Activated CD8-positive, alpha-beta memory T cell treated with anti-CD3 and anti-CD28 coated beads, Interleukin-2, amount 50 U/mL, for 24 hours (primary cell): ENCODE data around the gene SEZ6.

Source experiments
- DNase-seq: peaks from one replicate; pipeline ENCODE4 v3.0.0-alpha.2; 2020; ENCODE audit errors: extremely low read depth

Gene SEZ6, protein sequence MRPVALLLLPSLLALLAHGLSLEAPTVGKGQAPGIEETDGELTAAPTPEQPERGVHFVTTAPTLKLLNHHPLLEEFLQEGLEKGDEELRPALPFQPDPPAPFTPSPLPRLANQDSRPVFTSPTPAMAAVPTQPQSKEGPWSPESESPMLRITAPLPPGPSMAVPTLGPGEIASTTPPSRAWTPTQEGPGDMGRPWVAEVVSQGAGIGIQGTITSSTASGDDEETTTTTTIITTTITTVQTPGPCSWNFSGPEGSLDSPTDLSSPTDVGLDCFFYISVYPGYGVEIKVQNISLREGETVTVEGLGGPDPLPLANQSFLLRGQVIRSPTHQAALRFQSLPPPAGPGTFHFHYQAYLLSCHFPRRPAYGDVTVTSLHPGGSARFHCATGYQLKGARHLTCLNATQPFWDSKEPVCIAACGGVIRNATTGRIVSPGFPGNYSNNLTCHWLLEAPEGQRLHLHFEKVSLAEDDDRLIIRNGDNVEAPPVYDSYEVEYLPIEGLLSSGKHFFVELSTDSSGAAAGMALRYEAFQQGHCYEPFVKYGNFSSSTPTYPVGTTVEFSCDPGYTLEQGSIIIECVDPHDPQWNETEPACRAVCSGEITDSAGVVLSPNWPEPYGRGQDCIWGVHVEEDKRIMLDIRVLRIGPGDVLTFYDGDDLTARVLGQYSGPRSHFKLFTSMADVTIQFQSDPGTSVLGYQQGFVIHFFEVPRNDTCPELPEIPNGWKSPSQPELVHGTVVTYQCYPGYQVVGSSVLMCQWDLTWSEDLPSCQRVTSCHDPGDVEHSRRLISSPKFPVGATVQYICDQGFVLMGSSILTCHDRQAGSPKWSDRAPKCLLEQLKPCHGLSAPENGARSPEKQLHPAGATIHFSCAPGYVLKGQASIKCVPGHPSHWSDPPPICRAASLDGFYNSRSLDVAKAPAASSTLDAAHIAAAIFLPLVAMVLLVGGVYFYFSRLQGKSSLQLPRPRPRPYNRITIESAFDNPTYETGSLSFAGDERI

DNA sequence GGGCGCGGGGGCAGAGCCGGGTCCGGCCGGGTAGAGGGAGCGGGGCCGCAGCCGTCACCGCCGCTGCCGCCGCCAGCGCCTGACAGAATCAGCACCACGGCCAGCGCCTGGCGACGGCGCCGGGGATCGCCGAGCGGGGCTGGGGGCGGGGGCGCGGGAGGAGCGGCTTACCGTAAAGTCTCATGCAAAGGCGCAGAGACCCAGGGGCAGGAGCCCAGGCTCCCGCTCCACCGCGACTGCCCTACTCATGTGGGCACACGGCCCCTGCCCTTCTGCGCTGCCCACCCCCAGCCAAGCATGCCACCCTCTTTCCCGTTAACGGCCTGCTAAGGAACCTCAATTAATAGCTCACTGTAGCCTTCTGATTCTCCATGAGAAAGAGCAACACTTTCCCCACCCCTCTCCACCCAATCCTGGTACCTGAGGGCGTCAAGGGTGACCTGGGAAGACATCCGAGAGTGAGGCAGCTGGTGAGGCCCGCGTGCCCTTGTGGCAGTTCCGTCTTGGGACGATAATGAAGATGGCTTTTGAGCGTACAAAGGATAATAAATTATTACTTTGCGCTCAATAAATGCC, at the start of gene SEZ6:
Gene SEZ6 (minus strand): TSS at position 98 of the 576 bp plus-strand sequence. CDS start 164 bp downstream, outside the sequence.
- no peak for DNase-seq

DNA sequence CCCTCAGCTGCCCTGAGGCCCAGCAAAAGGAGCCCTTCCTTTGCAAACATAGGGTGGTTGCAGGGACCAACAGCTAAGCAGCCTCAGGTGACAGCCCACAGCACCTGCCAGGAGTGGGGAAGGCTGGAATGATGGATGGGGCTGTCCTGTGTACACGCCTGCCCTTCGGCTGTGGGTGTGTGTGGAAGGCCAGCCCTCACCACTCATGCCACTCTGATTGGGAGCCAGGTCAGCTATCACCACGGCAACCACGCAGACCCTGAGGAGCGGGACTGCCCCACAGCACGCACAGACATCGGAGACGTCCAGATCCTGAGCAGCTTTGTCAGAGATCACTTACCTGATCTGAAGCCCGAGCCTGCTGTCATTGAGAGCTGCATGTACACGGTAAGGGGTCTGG, 49.0 kb upstream of the SEZ6 start:
- no peak for DNase-seq

- no peak for DNase-seq
These were observed 45.9 kb upstream of the SEZ6 start for GRCh38 chr17:29051731-29052130.

GRCh38 chr17:29051194-29051593, 45.4 kb upstream of the SEZ6 start:
- DNase-seq, result no peak

DNA sequence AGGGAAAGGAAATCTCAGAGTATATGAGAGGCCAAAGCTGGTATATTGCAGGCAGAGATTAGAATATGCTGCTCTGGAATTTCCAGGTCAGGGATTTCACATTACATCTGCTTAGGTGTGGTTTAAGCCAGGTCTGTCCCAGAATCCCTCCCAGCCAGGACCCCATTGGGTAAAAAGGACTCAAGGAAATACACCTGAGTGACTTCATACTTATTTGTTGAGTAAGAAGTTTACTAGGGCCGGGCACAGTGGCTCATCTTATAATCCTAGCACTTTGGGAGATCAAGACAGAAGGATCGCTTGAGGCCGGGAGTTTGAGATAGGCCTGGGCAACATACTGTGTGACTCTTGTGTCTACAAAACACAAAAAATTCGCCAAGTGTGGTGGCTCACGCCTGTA, 44.3 kb upstream of the SEZ6 start:
- no peak for DNase-seq

- no peak for DNase-seq
These were observed 43.8 kb upstream of the SEZ6 start for GRCh38 chr17:29049541-29050145.

- DNase-seq, result no peak
These were observed 42.9 kb upstream of the SEZ6 start for GRCh38 chr17:29048440-29049368.

DNA sequence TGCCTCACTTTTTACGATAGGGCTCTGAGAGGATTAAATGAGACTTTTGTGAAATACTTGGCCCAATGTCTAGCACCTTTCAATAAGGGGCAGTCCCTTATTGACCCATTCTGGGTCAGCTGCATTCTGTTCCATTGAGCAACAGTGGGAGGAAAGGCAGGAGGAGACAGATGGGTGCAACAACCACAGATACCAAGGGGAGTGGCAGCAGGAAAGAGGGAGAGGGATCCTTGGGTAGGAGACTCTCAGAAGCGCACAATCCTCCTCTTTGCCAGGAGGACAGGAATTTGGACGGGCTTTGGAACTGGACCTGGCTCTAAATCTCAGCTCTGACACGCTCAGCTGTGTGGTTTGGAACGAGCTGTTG, 40.6 kb upstream of the SEZ6 start:
- no peak for DNase-seq

DNA sequence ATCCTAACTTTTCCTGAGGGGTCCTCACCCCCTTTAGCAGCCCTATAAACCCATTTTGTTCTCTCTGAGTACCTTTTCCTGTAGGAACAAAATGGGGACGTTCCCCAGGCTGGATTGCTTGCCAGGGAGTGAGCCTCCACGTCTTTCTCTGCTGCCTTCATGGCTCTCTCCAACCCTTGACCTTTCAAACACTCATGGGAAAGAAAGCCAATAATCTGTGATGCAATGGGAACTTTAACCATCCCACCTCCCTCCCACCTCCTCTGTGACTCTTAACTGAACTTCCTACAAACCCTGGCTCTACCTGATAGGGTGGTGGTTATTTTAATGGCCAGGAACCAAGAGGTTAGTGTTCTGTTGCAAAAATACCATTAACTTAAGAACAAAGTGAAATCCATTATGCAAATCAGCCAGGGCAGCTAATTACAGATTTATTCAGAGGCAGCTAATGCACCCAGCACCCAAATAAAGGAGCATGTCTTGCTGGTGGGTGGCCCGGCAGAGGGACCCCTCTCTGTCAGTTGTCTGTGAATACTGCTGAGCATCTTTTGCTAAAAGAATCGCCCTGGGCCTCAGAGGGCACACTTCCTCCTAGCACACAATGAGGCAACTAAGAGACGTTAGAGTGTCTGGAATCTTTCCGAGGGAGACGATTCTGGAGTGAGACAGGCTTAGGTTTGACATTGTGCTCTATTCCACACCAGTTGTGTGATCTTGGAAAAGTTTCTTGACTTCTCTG, 40.1 kb upstream of the SEZ6 start:
- no peak for DNase-seq

DNA sequence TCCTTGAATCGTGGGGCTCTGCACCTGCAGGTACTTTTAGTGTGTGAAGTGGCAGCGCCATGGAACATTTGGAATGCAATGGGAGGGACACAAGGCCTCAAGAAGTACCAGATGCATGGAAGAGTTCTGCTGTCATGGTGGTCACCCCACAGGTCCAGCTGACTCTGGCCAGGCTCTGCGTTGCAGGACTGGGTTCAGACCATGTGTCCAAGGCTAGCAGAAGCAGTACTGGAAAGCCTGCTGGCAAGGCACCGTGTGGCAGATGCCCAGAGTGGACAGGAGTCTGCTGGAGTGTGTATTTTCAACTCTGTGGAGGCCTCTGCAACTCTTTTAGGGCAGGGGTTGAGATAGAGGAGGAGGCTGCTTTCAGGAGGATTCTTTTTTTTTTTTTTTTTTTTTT, 39.2 kb upstream of the SEZ6 start:
- no peak for DNase-seq

GRCh38 chr17:29043539-29044145, 37.8 kb upstream of the SEZ6 start:
- no peak for DNase-seq

DNA sequence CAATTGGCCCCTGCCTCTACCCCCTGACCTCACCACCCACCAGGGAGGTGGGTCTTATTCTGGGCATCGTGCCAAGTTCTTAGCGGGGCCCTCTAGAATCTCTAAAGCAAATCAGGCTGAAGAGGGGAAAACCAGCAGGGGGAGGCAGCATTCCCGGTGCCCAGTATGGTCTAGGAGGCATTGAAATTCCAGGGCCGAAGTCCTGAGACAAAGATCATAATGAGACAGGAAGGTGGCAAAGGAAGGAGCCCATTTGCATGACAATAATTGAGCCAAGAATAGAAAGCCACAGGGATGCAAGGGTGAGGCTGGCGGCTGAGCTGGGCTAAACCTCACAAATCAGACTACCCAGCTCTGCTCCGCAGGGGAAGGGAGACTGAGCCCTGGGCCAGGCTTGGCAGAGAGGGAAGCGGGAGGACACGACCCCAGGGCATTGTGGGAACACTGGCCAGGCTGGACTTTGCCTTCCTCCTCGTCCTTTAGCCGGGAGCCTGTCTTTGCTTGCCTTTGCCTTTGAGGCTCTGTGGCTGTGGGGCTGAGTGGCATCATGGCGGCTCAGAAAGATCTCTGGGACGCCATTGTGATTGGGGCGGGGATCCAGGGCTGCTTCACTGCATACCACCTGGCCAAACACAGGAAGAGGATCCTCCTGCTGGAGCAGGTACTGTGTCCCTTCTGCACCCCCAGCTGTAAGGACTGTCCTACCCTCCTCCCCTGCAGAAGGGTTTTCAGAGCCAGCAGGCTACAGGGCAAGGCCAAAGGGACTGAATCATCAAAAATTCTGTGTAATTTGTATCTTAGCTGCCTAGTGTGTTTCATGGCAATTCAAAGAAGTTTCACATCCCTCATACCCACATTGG, 37.1 kb upstream of the SEZ6 start, which contains the start of gene PIPOX:
Gene PIPOX (plus strand): TSS at position 463 of the 860 bp plus-strand sequence. CDS start 85 bp downstream, at position 548.
- DNase-seq, result no peak

DNA sequence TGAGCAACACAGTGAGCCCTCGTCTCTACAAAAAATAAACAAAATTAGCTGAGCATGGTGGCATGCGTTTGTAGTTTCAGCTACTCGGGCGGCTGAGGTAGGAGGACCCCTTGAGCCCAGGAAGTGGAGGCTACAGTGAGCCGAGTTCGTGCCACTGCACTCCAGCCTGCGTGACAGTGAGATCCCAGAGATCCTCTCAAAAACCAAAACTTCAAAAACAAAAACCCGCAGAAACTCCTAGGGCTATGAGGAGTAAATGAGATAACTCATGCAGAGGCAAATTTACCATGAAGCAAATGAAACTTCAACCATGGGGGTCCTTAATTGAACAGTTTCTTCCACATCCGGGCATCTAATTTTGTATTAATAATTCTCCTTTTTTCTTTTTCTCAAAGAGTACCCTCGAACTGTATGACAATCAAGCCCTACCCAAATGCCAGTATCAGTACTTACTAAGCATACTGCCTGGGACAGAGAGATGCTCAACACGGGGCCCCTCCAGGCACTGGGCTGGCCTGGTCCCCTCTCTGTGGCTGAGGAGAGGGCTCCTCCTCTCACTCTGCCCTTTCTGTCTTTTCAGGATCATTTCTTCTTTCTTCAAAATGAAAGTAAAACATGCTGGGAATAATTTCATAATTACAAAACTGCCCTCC, 36.3 kb upstream of the SEZ6 start:
- DNase-seq, result no peak

- DNase-seq, result no peak
These were observed 35.7 kb upstream of the SEZ6 start for GRCh38 chr17:29041571-29041970.

DNA sequence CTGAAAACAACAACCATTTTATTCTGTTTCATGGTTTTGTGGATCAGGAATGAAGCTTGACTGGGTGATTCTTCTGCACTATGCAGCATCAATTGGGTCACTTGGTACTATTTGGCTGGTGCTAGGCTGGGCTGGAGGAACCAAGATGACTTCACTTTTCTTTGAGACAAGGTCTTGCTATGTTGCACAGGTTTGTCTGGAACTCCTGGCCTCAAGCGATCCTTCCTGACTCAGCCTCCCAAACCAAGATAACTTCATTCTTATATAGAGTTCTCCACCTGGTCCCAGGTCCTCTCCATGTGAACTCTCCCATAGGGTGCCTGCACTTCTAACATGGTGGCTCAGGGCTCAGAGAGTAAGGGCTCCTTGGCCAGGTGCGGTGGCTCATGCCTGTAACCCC, 35.3 kb upstream of the SEZ6 start:
- DNase-seq, result no peak

DNA sequence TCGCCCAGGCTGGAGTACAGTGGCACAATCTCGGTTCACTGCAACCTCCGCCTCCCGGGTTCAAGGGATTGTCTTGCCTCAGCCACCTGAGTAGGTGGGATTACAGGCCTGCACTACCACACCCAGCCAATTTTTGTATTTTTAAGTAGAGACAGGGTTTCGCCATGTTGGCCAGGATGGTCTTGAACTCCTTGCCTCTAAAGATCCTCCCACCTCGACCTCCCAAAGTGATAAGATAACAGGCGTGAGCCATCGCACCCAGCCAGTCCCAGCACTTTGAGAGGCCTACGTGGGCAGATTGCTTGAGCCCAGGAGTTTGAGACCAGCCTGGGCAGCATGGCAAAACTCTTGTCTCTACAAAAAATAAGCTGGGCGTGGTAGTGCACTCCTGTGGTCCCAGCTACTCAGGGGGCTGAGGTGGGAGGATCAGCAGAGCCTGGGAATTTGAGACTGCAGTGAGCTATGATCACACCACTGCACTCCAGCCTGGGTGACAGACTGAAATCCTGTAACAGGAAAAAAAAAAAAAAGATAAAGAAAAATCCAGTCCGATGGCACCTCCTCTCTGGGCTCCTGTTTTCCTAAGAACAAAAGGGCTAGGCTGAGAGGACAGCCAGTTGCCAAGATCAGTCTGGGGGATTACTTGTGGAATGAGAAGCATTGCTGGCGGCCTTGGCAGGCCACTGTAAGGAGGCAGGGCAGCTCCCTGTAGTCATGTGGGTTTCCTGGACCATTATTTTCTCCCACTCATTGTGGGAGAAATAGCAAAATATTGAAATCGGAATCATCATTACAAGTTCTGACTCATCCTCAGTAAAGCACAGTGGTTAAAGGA, 34.1 kb upstream of the SEZ6 start:
- DNase-seq, result no peak
